Stimulated activated CD4-positive, alpha-beta T cell treated with anti-CD3 and anti-CD28 coated beads, Interleukin-4, amount 100 ng/mL, for 4 hours (primary cell): ENCODE data around the gene GSG1L.

ENCODE experiments used
- DNase-seq, 2 experiments: peaks; one replicate each; pipeline ENCODE4 v3.0.0-alpha.2; 2020

The GSG1L gene

DNA sequence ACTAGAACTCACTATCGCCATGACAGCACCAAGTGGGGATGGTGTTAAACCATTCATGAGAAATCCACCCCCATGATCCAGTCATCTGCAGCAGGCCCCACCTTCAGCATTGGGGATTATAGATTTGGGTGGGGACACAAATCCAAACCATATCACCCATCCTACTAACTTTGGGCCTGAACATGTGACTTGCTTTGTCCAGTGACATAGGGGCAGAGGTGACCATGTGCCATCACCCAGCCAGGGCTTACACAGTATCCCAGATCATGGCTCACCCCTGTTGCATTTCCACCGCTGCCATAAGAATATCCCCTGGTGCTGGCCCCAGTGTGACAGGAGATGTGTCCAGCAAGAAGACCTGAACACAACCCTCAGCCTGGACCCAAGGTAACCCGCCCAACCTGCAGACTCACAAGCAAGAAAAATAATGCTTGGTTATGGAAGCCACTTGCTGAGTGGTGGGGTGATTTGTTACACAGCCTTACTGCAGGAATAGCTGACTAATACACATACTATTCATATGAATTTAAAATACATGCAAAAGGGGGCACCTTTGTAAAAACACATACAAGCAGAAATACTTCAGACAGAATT lies 130.9 kb downstream of the GSG1L start:
- DNase-seq = no peak

DNA sequence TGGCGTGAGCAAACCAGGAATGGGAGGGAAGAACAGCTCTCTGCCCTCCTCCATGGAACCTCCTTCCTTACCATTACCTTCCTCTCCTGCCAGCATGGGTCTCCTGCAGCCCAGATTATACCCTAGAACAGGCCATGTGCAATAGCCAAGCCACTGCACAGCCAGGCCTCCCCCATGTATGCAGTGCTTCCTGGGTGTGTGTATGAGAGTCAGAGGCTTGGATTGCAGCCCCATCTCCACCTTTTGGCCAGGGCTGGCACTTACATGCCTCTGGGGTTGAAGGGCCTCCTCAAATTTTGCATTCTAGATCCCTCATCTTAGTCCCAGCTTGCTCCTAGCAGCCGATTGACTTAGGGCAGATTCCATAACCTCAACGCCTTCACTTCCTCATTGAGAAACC lies 133.7 kb downstream of the GSG1L start:
- DNase-seq = no peak

DNA sequence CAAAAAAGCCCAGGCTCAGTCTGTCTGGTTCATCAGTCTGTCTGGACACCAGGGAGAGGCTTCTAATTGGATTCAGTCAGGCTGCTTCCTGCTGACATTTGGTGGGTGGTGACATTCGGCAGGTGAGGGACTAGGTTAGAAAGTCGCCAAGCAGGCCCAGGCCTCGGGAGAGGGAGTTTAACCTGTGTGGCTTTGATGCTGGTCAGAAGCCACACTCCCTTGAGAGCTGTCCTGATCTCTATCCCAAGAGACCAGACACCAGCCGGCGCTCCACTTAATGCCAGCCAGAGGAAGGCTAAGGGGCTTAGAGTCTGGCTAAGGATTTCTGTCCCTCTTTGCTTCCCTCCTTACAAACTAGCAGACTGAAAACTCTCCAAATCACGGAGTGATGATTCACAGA lies 135.0 kb downstream of the GSG1L start:
- no peak for DNase-seq

DNA sequence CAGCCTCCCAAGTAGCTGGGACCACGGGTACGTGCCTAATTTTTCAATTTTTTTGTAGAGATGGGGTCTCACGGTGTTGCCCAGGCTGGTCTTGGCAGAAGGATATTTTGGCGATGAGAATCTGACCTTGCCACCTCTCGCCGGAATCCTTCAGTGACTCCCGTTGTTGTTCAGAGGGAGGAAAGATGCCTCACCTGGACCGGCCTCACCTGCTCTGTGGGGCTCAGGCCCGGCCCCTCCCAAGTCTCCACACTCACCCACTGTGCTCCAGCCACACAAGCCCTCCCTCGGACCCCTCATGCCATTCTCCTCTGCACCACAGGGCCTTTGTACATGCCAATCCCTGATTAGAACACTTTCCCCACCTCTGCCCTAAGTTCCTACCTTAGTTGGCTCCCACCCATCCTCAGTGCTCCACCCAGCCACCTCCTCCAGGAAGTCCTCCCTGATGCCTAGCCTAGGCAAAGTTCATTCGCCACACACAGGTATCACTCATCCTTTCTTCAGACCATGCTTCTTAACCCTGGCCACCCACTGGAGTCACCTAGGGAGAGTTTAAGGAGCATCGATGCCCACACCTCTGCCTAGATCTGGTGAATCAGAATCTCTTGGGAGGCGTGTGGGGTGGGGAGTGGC lies 136.1 kb downstream of the GSG1L start:
- DNase-seq = no peak

DNA sequence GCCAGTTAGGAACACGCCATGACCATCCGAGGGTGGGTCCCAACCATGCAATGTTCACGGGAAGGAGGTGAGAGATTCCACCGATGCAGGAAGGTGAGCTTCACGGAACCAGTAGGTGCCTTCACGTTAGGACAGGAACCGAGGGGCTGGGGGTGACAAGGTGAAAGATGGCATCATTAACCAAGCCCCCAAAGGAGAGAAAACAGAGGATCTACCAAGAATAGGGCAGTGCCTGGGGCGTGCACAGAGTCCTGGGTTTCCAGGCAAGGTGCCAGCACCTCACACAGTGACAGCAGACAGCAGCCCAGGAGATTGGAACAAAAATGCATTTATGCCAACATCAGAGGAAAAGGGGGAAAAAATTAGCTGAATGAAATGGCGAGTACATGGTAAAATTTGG lies 137.9 kb downstream of the GSG1L start:
- DNase-seq = no peak

DNA sequence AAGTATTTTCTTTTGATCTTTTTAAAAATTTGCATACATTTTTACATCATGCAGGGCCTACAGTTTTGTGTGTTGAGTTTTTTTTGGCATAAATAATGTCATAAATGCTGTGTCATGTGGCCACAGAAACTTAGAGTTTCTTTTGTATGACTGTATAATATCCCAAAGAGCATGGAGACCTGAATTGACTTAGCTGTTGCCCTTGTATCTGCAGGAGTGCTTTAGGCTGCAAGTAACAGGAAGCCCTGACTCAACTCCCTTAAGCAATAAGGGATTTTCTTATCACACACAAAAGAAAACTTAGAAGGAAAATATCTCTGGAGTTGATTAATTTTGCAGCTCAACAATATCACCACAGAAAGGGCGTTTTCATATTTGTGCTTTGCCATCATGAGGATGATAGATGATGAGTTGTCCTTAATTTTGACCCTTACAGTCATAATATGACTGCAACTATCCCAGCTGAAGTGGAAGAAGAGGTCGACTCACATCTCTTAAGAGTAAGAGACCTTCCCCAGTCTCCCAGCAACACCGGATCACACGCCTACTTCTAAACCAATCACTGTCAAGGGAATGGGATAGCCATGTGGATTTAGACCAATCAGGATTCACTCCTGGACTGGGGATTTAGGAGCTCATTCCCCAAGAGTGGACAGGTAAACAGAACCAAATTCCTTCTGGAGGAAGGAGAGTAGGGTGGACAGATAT lies 138.9 kb downstream of the GSG1L start:
- no peak for DNase-seq

DNA sequence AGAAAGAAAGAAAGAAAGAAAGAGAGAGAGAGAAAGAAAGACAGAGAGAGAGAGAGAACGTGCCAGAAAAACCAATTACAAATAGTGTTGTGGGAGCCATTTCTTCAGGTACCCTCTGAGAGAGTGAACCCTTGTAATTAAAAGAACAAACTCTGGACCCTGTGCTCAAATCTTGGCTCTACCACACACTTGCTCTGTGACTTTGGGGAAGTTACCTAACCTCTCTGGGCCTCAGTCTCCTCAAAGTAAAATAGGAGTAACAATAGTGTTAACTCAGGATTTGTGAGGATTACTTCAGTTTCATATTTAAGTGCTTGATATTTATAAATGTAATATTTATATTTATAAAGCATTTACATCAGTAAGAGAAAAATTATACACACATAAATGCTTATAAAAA lies 139.8 kb downstream of the GSG1L start:
- no peak for DNase-seq

DNA sequence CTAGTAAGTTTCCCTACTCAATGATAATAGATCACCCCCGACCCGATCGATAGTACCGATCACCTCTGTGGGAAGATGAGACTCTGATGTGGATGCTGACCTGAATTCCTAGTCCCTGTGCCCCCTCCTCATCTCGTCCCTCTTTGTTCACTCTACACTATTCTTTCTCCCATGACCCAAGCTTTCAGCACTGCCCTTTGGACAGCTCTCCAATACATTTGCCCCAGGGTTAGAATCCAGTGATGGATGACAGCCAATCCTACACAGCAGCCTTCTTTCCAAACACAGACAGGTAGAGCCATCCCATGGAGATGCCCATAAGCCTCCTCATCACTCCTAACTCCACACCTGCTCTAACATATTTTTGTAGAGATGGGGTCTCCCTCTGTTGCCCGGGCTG lies 141.1 kb downstream of the GSG1L start:
- no peak for DNase-seq

DNA sequence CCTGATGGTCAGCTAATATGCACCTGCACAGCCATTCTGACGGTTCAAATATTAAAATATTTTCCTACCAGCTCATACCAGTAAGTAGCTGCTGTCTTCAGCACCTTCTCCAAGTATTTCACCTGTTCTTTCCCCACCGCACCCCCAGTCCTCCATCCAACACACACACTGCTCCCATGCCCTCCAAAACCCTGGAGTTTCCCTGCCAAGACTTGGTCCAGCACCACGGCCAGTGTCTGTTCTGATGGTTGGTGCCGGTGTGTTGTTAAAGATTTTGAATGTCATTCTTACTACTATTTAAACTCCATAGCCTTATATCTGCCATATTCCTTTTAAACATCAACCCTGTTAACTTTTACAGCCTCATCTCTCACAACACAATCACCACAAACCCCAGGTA lies 142.4 kb downstream of the GSG1L start:
- DNase-seq = no peak

DNA sequence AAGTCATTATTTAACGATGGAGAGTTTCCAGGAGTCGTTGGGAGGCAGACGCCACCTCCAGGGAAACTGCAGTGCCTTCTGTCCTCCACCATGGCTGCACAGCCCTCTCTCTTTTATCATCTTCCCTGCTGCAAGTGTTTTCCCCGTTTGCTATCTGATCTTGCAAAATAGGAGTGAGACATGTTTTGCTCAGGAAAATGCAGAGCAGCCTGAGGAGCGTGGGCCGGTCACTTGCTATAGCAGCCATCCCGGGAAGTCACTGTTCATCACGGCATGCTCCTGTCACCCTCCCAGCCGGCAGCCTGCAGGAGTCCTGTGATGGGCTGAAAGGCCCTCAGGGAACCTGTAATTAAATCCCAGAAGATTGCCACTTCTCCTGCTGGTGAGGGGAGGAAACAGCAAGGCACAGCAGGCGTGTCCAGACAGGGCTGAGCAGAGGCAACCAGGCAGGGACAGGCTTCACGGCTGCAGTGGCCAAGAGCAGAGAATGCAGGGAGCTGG lies 143.1 kb downstream of the GSG1L start:
- DNase-seq = no peak

DNA sequence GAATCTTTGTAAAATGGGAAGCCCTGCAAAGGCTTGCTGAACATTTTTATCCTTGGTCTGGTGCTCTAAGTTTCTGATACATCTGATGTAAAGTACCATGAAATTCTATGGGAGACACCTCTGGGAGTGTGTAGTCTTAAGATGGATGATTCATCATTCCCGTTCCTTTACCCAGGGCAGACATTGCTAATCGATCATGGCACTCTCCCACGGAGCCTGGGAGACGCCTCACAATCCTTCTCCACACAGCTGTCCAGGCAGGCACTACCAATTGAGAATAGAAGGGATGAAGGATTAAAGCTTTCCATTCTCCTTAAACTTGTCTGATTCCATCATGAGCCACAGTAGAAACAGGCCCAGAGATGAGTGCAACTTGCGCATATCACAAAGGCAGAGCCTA lies 144.8 kb downstream of the GSG1L start:
- no peak for DNase-seq

DNA sequence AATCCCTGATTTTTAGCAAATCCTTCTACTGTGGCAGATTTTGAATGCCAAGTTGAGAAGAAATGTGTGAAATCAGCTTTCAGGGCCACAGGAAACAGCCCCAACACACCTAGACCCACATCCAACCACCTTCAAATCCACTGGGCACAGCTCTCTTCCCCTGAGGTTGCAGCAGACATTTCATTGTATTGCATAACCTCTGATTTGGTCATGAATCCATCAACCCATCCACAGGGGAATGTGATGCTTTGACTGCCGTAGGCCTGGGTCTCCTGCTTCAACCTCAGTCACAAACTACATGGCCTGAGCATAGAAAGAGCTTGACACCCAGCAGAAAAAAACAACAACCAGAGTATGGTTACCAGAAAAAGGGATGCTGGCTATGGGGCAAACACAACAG lies 145.6 kb downstream of the GSG1L start:
- DNase-seq = no peak

DNA sequence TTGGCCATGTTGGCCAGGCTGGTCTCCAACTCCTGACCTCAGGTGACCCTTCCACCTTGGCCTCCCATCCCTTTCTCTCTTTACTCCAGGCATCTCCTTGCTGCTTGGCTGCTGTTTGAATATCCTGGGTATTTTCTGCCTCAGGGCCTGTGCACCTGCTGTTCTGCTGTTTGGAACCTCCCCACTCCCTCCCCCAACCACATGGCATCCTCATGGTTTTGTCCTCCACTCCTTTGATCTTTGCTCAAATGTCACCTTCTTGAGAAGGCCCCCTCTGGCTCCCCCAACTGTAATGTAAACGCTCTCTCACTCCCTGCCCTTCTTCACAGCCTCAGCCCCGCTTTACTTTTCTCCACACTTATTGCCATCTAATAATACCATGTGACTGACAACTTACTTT lies 152.0 kb downstream of the GSG1L start:
- no peak for DNase-seq

DNA sequence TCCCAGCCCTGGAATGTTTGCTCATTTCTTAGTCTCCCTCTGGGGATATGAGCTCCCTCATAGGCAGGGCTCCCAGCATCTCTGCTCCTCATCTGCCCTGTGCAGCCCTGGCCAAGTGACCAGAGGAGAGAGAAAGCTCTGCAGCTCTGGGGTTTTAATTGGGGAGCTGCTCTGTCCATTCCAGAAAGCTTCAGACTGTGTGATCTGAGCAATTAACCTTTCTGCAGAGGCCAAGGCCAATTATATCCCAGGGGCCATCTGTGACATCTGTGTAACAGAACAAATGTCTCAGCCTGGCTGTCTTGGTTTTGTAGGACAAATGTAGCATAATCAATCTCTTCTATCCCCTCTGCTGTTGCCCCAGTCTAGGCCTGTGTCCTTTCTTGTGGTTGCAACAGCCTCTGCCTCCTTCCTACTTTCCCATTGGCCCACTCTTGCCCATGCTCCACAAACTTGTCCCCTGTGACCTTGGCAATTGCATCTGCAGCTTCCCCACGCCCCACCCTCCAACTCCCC lies 156.0 kb downstream of the GSG1L start:
- DNase-seq = no peak

DNA sequence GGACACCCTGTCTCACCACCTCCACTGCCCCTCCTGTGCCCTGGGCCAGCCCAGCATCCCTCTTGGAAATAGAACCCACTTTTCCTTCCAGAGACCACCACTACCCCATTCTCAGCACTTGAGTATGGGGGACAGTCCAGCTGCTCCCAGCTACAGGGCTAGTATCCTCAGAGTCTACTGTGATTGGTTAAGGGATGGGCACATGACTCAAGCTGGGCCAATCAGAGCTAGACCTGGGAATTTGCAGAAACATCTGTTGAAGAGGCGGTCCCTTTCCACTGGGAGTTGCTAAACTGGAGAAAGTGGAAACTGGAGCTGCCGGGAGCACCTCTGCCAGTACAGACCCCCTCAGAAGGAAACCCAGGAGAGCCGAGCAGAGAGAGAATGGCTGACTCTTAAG lies 156.6 kb downstream of the GSG1L start:
- DNase-seq = no peak

DNA sequence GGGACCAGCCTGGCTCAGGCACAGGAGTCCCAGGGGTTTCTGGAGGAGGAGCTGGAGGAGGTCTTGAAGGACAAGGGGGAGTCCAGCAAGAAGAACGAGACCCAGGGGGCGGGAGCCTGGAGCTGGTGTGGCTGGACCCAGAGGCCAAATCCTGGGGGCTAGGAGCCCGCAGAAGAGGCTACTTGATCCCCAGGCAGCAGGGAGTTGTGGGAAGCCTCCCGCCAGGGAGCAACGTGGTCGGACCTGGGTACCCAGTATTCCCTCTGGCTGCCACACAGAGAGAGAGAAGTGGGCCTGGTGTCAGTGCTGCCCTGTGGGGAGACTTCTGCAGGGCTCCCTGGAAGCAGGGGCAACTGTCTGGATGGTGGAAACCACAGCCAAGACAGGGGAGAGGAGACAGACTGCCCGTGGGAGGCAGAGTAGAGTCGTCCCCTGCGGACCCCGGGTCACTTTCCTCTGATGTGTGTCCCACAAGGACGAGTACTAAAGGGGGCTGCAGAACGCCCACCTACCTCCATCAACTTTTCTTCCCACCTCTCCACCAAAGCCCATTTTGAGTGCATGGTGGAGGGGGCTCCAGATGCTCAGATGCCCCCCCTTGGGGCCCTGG lies 160.4 kb downstream of the GSG1L start:
- no peak for DNase-seq

DNA sequence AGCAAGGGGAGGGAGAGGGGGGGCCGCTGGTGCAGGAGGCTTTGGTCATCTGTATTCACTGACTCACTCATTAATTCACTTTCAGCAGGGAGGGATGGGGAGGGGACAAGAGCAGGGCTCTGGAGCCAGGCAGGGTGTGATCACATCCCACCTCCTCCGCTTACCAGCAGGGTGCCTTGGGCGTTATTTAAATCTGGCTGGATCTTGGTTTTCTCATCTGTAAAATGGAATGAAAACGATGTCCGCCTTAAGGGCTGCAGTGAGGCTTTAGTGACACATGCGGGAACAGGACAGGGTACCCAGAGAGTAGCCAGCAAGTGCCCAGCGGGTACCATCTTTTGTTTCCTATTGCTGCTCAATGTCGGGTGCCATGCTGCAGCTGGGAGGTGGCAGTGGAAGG lies 161.0 kb downstream of the GSG1L start:
- DNase-seq = no peak

DNA sequence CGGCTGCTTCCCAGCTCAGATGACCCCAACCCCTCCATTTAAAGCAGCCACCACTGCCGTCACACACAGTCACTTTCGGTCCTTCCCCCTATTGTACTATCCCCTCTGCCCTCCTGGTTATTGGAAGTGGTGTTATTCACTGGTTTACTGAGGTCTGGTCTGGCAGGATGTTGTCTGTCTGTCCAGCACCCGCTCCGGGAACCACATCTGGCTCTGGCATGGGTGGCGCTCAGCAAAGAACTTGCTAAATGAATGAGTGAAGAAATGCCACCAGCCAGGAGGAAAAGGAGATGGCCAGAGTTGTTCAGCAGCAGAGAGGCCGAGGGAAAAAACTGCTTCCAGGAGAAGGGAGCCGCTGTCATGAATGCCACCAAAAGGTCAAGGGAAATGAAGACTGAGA lies 161.6 kb downstream of the GSG1L start:
- DNase-seq = no peak

DNA sequence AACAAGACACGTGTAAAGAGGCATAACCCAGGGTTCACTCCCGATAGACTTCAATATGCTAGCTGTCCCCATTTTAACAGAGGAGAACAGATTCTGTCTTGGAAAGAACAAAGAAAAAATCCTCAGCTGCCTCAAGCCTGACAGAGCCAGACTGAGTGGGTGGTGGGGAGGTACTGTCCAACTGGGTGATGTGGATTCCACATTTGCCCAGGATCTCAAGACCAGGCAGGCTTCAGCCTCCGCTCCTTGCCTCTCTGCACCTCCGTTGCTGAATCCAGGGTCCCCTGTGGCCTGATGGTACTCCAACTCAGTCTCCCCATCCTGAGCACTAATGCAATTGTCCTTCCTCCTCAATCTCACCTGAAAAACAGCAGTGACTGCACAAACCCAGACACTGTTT lies 163.8 kb downstream of the GSG1L start:
- DNase-seq = no peak

DNA sequence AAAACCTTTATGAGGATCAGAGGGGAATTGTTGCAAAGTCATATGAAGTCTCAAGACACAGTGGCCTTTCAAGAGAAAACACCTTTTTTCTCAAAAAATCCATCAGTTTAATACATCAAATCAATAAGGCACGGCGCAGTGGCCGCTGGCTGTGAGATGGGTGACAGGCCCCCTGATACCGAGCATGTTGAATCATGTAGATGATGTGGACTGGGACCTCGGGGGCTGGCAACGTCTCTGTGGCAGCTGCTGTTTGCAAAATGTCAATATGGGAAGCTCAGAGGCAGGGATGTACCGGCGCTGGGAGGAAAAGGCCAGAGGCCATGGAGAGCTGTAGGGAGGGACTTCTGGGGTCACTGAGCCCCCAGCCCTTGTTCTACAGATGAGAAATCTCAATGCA lies 169.1 kb downstream of the GSG1L start:
- no peak for DNase-seq

DNA sequence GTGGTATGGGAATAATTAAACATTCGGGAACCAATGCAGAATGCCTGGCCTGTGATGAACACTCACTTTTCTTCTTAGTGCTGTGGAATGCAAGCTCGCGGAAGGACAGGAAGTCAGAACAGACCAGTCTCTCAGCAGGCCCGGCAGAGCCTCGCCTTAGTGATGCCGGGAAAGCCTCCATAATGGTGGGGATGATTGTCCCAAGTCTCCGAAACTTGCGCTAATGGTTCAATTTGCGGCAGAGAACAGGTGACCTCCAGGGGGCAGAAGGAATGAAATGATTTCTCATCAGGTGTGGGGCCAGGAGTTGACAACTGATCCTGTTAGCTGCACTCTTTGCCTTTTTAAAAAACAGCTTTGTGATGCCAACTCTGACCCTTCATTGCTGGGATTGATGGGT lies 170.6 kb downstream of the GSG1L start:
- DNase-seq = no peak

DNA sequence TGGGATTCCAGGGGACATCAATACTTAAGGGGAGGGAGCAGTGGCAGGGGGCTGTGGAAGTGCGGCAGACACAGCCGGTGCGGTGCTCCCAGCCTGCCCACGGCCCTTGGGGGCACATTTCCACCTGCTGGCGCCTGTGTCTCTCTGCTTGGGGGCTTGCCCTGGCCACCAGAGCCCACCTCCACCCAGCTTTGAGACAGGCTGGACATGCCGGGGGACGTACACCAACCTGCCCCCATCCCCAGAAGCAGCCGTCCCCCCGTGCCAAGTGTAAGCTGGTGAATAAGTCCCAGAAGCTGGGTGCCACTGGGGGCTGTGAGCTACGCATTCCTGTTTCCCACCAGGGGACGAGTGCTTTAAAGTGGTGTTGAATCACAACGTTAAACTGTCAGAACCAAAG lies 172.6 kb downstream of the GSG1L start:
- no peak for DNase-seq

DNA sequence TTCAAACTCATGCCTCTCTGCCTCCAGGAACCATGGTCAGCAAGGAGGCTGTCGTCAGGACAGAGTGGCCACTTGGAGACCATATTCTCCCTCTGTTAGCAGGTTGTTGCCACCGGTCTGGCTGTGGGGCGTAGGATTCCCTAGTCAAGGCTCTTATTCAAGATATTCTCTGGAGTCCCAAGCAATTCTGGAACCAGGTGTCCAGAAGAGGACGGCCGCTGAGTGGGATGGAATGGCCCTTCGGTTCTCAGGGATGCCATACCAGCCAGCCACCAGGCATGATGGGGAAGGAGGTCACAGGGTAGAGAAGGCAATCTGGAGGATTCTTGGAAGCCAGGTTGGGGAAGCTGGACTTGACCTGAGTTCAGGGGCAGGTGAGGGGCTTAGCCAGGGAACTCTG lies 173.5 kb downstream of the GSG1L start:
- no peak for DNase-seq

DNA sequence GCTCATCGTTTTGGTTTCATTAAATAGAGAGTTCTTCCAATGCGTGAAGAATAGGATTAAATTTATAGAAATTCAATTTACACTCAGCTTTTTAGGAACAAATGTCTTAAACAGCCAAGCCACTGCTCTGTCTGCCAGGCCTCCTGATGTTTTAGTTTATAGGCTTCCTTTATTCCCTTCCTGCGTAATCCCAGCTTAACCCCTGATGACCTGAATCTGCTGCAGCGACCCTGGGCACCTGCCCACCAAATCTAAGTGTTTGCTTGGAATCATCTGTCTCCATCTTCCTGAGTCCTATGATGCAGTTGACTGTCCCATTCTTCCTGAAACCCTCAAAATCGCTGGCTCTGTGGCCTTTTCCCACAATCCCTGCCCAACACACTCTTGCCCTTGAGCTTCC lies 179.9 kb downstream of the GSG1L start:
- DNase-seq = no peak
